C4-2B (cell line): ENCODE results near the gene PRKAG2.

ENCODE experiments used
- H3K27ac ChIP-seq: fragments of 450-650 bp; 2 replicates; pipeline ENCODE4 v1.5.1; 2017
- ZFX ChIP-seq: fragments of 450-650 bp; IDR thresholded peaks from 2 replicates; pipeline ENCODE4 v1.6.1; 2017
- TF ChIP-seq, protein P1 (sequence below): fragments of 450-650 bp; conservative IDR thresholded peaks from 2 replicates; pipeline ENCODE4 v1.5.1; 2017; ENCODE audit warnings: mild to moderate bottlenecking

The PRKAG2 gene

DNA sequence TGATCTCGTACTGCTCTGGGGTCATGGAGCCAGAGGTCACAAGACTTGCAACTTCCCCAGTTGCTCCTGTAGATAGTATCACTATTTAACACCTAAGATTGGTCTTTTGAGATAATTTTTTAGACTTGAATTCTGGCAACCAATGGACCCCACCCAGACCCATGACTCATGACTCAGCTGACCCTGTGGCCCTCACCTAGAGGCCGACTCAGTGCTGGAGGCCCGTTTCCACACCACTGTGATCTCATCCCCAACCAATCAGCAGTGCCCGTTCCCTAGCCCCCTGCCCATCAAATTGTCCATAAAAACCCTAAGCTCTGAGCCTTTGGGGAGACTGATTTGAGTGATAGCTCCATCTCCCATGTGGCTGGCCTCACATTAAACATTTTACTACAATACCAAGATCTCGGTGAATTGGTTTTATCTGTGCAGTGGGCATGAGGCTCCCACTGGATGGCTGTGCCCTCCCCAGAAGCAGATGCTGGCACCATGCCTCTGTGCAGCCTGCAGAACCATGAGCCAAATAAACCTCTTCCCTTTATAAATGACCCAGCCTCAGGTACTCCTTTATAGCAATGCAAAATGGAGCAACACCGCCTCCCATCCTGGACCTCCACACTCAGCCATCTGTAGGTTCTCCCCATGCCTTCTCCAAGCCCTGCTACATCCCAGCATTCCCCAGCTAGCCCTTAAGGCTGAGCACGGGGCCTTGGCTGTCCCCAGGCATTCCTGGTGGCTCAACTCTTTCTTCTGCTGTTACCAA lies 98.8 kb downstream of the PRKAG2 start:
- no peak for TF ChIP-seq ZFX
- TF ChIP-seq, protein P1, sequence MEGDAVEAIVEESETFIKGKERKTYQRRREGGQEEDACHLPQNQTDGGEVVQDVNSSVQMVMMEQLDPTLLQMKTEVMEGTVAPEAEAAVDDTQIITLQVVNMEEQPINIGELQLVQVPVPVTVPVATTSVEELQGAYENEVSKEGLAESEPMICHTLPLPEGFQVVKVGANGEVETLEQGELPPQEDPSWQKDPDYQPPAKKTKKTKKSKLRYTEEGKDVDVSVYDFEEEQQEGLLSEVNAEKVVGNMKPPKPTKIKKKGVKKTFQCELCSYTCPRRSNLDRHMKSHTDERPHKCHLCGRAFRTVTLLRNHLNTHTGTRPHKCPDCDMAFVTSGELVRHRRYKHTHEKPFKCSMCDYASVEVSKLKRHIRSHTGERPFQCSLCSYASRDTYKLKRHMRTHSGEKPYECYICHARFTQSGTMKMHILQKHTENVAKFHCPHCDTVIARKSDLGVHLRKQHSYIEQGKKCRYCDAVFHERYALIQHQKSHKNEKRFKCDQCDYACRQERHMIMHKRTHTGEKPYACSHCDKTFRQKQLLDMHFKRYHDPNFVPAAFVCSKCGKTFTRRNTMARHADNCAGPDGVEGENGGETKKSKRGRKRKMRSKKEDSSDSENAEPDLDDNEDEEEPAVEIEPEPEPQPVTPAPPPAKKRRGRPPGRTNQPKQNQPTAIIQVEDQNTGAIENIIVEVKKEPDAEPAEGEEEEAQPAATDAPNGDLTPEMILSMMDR: no peak
- H3K27ac ChIP-seq: no peak overlapping the region

DNA sequence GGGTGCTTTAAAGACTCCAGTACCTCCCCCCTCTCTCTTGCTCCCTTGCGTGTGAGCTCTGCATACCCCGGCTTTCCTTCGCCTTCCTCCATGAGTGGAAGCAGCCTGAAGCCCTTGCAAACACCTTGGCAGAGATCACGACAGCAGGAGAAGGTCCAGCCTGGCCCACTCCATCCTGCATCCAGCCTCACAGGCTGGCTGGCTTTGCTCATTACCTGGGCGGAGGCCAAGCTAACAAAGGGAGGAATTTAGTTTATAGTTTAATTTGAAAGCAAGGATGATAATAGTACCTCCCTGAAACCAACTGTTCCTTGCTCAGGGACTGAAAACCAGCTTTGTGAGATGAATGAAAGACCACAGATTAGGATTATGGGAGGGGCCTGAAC lies 99.4 kb downstream of the PRKAG2 start:
- no peak for TF ChIP-seq ZFX
- TF ChIP-seq, protein P1: no peak
- H3K27ac ChIP-seq: no peak overlapping the region

DNA sequence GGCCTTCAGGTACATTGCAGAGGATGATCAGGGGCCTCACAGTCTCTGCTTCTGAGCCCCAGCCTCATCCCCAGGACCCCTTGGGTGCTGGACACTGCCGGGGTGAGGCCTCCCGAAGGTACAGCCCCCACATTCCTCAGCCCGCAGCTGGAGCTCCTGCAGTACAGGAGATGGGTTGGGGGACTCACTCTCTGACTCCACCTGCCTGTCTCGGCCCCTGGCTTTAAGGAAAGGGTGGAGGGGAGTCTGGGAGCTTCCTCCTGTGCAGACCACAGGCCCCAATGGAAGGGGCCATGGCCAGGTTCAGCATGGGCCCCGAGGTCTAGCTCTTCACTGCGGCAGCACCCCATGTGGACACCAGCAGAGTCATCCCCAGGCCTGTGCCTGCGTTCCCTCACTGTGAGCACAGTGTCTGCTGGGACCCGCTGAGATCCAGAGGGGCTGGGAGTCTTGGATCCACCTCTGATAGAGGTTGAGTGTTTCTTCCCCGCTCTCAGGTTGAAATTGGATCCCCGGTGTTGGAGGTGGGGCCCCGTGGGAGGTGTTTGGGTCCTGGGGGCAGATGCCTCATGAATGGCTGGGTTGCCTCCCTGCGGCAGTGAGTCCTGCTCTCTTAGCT lies 99.9 kb downstream of the PRKAG2 start:
- no peak for TF ChIP-seq ZFX
- TF ChIP-seq, protein P1: no peak
- no peak overlapping the region for H3K27ac ChIP-seq

DNA sequence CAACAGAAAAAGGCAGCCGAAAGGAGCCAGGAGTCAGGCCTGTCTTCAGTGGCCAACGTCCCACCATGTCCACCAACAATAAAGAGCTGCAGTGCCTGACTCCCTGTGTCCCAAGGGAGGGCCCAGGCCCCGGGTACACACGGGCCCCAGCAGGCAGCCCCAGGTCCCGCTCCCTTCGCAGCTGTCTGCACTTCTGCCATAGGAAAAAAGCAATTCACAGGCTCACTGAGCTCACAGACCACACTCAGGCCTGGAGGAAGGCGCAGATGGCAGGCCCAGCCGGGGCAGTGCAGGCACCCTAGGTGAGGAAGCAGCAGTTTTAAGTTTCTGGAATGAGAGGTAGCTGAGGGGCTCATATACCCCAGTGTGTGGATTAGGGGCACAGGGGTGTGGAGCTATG lies 100.5 kb downstream of the PRKAG2 start:
- TF ChIP-seq, protein P1: no peak
- no peak for TF ChIP-seq ZFX
- no peak overlapping the region for H3K27ac ChIP-seq

DNA sequence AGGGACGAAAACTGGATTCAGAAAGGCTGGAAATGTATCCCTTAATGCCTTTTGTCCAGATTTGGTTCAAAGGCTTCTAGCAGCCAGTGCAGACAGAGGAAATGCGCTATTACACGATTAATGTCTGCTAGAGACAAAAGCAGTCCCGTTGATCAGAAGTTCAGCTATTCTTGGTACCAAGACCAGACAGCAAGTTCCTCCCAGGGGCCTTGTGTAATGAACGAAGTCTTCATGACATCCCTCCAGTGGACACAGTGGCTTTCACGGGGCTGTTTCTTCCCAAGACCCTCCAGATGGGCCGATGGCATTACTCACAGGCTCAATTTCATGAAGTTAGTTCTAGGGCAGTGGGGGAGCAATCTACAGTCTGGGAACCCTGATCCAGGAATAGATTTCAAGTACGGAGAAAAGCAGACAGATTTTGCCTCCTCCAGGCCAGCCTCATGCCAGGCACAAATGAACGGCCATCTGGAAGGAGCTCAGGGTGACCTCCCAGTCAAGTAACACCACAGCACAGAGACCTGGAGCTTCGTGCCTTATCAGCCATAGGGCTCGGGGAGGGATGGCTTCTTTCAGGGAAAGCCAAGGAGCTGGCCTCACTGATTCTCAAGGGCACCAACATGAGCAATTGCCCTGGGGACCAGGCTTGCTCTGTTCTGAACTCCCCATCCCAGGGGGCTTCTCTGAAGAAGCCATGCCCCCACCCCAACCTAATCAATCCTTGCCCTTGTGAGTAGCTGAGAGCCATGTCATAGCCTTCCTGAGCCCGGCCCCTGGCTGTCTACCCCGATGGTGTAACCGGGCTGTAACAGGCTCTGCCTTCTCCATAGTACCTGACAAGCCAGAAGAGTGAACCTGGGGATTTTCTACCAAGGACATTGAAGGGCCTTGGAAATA lies 101.1 kb downstream of the PRKAG2 start:
- H3K27ac ChIP-seq: no peak overlapping the region
- no peak for TF ChIP-seq ZFX
- TF ChIP-seq, protein P1: no peak

DNA sequence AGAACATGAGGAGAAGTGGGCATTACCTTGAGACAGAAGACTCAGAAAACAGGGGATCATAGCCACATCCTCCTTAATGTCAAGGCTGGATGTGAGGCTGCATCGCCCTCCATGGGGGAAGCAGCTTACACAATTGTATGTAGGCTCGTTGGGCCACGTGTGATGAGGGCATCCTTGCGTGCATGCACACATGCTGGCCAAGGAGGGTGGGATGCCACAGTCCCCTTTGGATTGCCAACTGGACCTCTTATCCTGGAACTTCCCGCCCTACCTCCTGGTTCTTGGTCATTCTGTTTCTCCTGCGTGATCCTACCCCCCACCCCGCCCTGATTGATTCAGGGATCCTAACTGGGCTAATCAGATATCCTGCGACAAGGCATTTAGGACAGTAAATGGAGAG lies 102.0 kb downstream of the PRKAG2 start:
- no peak for TF ChIP-seq ZFX
- H3K27ac ChIP-seq: no peak overlapping the region

DNA sequence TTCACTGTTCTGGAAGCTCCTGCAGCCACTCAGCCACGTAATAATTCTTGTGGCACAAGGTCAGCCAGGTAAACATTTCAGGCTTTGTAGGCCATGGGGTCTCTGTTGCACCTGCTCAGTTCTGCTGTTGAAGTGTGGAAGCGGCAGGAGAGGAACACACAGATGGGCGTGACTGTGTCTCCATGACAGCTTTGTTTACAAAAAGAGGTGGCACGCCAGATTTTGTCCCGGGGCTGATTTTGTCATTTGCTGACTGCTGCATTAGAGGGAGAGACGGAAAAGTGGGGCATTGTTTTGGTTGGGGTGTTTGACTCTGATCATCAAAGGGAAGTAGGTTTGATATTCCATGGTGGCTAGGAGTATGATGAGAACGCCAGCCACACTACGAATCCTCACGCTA lies 103.1 kb downstream of the PRKAG2 start:
- TF ChIP-seq, protein P1: no peak
- TF ChIP-seq ZFX: no peak

More for the DNA sequence above, 103.1 kb downstream of the PRKAG2 start:
- no peak overlapping the region for H3K27ac ChIP-seq
